ENCODE measurements around the gene OR52E2. TPM values are rescaled to one million over a fixed set of nuclear protein-coding genes. Genes with fewer than 3 reads are reported as not detected.

The OR52E2 gene
- polyA plus RNA-seq, 1 donor (not counting 4 experiments of a cell fraction or from before 2014, with no cell fraction given), result not detected

GRCh38 chr11:5096011-5096410 lies 36.6 kb upstream of the OR52E2 start:
- Histone ChIP-seq H3K27ac (ENCODE audit: control insufficient read depth, insufficient read depth, low read length) (no peak overlapping the region), H3K9me3 (ENCODE audit: control insufficient read depth, low read depth, low read length) (no peaks in the 10 kb centered on the region), H2AFZ (ENCODE audit: control insufficient read depth, low read length) (no peak overlapping the region), H3K27me3 (ENCODE audit: control insufficient read depth, extremely low read depth, insufficient read depth, low read length) (no peaks in the 10 kb centered on the region), H3K36me3 (ENCODE audit: control insufficient read depth in 2 of 2, extremely low read depth in 1 of 2, insufficient read depth in 2 of 2, low read length in 2 of 2) (no peaks in the 10 kb centered on the region), H3K4me3 (ENCODE audit: control insufficient read depth in 2 of 3, extremely low read depth in 1 of 3, insufficient read depth in 2 of 3, low read depth in 1 of 3, low read length in 3 of 3) (no peak overlapping the region), H4K20me1 (ENCODE audit: control insufficient read depth, extremely low read depth, insufficient read depth, low read length) (no peaks in the 10 kb centered on the region), H3K4me2 (ENCODE audit: control insufficient read depth, extremely low read depth, insufficient read depth, low read depth, low read length) (no peak overlapping the region), H3K9me1 (ENCODE audit: control insufficient read depth, extremely low read depth, insufficient read depth, low read length) (no peaks in the 10 kb centered on the region), H3K9ac (ENCODE audit: control insufficient read depth, extremely low read depth, insufficient read depth, low read length) (no peak overlapping the region), H3K4me1 (ENCODE audit: control insufficient read depth, extremely low read depth, insufficient read depth, low read length) (no peaks in the 10 kb centered on the region), H3K79me2 (ENCODE audit: control insufficient read depth, insufficient read depth, low read length) (no peaks in the 10 kb centered on the region)
- TF ChIP-seq CTCF (optimal IDR thresholded peaks at IDR 0.05 in 1 of 3, IDR thresholded peaks at IDR 0.05 in 1 of 3, conservative IDR thresholded peaks at IDR 0.05 in 1 of 3; ENCODE audit: extremely low read depth in 1 of 3, insufficient read depth in 2 of 3, low read length in 3 of 3), result no peak
- TF ChIP-seq EZH2 (IDR thresholded peaks at IDR 0.05; ENCODE audit: low read length), result no peak
- FAIRE-seq (no peak), DNase-seq (ENCODE audit: low read depth, low spot score) (no peak)
- dilution Hi-C loops (cut with MboI; ENCODE audit: extremely low pct_ligation_motif_present, low sequenced_read_pairs), result no loop called here

GRCh38 chr11:5092821-5093585 lies 33.6 kb upstream of the OR52E2 start:
- no peak for TF ChIP-seq EZH2 (IDR thresholded peaks at IDR 0.05; ENCODE audit: low read length)
- no peak for TF ChIP-seq CTCF (optimal IDR thresholded peaks at IDR 0.05 in 1 of 3, IDR thresholded peaks at IDR 0.05 in 1 of 3, conservative IDR thresholded peaks at IDR 0.05 in 1 of 3; ENCODE audit: extremely low read depth in 1 of 3, insufficient read depth in 2 of 3, low read length in 3 of 3)
- no peak overlapping the region for H3K4me3 ChIP-seq (ENCODE audit: control insufficient read depth in 2 of 3, extremely low read depth in 1 of 3, insufficient read depth in 2 of 3, low read depth in 1 of 3, low read length in 3 of 3)
- H3K9me3 ChIP-seq (ENCODE audit: control insufficient read depth, low read depth, low read length), result no peaks in the 10 kb centered on the region
- no peak overlapping the region for H2AFZ ChIP-seq (ENCODE audit: control insufficient read depth, low read length)
- FAIRE-seq, result no peak
- H3K27ac ChIP-seq (ENCODE audit: control insufficient read depth, insufficient read depth, low read length), result no peak overlapping the region
- H3K9ac ChIP-seq (ENCODE audit: control insufficient read depth, extremely low read depth, insufficient read depth, low read length), result no peak overlapping the region
- H3K79me2 ChIP-seq (ENCODE audit: control insufficient read depth, insufficient read depth, low read length), result no peaks in the 10 kb centered on the region
- no peaks in the 10 kb centered on the region for H3K36me3 ChIP-seq (ENCODE audit: control insufficient read depth in 2 of 2, extremely low read depth in 1 of 2, insufficient read depth in 2 of 2, low read length in 2 of 2)
- H3K9me1 ChIP-seq (ENCODE audit: control insufficient read depth, extremely low read depth, insufficient read depth, low read length), result no peaks in the 10 kb centered on the region
- no peak for DNase-seq (ENCODE audit: low read depth, low spot score)
- H3K27me3 ChIP-seq (ENCODE audit: control insufficient read depth, extremely low read depth, insufficient read depth, low read length), result no peaks in the 10 kb centered on the region
- no peak overlapping the region for H3K4me2 ChIP-seq (ENCODE audit: control insufficient read depth, extremely low read depth, insufficient read depth, low read depth, low read length)
- no peaks in the 10 kb centered on the region for H3K4me1 ChIP-seq (ENCODE audit: control insufficient read depth, extremely low read depth, insufficient read depth, low read length)
- dilution Hi-C loops (cut with MboI; ENCODE audit: extremely low pct_ligation_motif_present, low sequenced_read_pairs), result no loop called here
- no peaks in the 10 kb centered on the region for H4K20me1 ChIP-seq (ENCODE audit: control insufficient read depth, extremely low read depth, insufficient read depth, low read length)

Data from keratinocyte (primary cell).